Duodenal mucosa (tissue), 2 donors: ENCODE data around the gene ZFYVE28.

Experiments
- H3K27ac ChIP-seq: one replicate; pipeline ENCODE4 v1.7.0; 2013; ENCODE audit warnings: low read depth, low read length
- H3K27me3 ChIP-seq, 2 donors: one replicate each; pipeline ENCODE4 v1.7.0; 2013; ENCODE audit warnings: low read length in 2 of 2, control low read depth in 1 of 2; ENCODE audit not compliant: insufficient read depth in 2 of 2, control insufficient read depth in 1 of 2
- H3K36me3 ChIP-seq, 2 donors: one replicate each; pipeline ENCODE4 v1.7.0; 2013; ENCODE audit warnings: low read length in 2 of 2, control low read depth in 1 of 2; ENCODE audit not compliant: insufficient read depth in 2 of 2, control insufficient read depth in 1 of 2
- H3K4me1 ChIP-seq, 2 donors: one replicate each; pipeline ENCODE4 v1.7.0; 2013; ENCODE audit warnings: low read length in 2 of 2, control low read depth in 1 of 2; ENCODE audit not compliant: insufficient read depth in 2 of 2, control insufficient read depth in 1 of 2
- H3K4me3 ChIP-seq, 2 donors: one replicate each; pipeline ENCODE4 v1.7.0; 2013; ENCODE audit warnings: low read length in 2 of 2, low read depth in 1 of 2
- H3K9ac ChIP-seq, 2 donors: one replicate each; pipeline ENCODE4 v1.7.0; 2013; ENCODE audit warnings: low read length in 2 of 2, low read depth in 1 of 2
- H3K9me3 ChIP-seq, 2 donors: one replicate each; pipeline ENCODE4 v1.7.0; 2013; ENCODE audit warnings: low read length in 2 of 2, control low read depth in 1 of 2; ENCODE audit not compliant: control insufficient read depth in 1 of 2

ZFYVE28 gene

GRCh38 chr4:2270341-2271165 lies 147.9 kb downstream of the ZFYVE28 start:
- Histone ChIP-seq H3K36me3 (no peaks in the 10 kb centered on the region), H3K27me3 (no peaks in the 10 kb centered on the region), H3K9me3 (no peaks in the 10 kb centered on the region), H3K4me1 (no peaks in the 10 kb centered on the region), H3K27ac (no peak overlapping the region), H3K4me3 (no peak overlapping the region), H3K9ac (no peak overlapping the region)

- Histone ChIP-seq H3K4me1 (no peaks in the 10 kb centered on the region), H3K9ac (no peak overlapping the region), H3K4me3 (no peak overlapping the region), H3K27me3 (no peaks in the 10 kb centered on the region), H3K27ac (no peak overlapping the region), H3K9me3 (no peaks in the 10 kb centered on the region), H3K36me3 (no peaks in the 10 kb centered on the region)
Measured at GRCh38 chr4:2269618-2270163, 148.8 kb downstream of the ZFYVE28 start.

DNA sequence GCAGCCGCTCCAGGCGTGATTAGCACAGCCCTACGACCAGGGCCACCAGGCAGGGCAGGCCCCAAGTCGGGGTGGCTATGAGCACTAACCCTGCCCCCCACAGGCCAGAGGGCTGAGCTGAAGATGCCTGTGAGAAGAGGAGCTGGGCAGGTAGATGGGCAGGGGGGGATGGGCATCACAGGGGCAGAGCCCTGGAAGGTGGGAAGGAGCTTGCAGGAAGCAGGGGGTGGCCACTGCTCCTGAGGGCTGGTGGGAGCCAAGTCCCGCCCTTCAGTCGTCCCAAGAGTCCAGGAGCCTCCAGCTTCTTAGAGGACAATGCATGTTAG lies 149.3 kb downstream of the ZFYVE28 start:
- Histone ChIP-seq H3K36me3 (no peaks in the 10 kb centered on the region), H3K27ac (no peak overlapping the region), H3K9me3 (no peaks in the 10 kb centered on the region), H3K4me3 (no peak overlapping the region), H3K9ac (no peak overlapping the region), H3K27me3 (no peaks in the 10 kb centered on the region), H3K4me1 (peaks cover 0 to 2% of the 10 kb centered on the region in 2 donors)

DNA sequence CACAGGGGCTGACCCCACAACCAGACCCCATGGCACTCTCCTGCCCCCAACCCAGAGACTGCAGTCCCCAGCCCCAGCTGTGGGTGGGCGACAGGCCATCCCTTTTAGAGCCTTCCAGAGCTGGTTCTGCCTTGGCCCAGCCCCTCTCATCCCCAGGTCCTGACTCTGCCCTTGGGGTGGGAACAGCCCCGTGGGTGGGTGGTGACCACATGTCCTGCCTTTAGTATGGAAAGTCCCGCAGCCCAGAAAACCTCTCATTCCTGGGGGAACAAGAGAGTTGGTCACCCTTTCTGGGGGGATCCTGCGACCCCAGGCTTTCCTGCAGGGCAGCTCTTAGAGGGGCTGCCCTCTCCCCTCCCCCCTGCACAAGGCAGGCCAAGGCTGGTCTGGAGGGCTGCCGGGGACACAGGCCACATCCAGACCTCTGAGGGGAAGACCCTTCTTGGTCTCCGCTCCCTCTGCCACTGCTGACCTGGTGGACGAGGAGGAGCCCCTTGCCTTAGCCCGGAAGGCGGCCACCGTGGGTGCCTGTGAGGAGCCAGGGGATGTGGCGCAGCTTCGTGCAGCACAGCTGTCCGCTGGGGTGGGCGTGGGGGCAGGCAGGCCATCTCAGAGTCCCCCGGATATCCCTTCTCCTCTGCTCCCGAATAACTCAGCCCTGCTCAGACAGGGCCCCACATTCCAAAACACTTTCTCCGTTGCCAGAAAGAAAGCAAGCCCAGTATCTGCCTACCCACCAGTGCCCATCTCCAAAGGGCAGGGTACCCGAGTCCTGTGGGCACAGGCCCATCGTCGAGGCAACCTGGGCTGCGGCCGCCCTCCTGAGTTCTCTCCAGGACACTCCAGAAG lies 149.9 kb downstream of the ZFYVE28 start:
- no peak overlapping the region for H3K27ac ChIP-seq
- H3K4me1 ChIP-seq = peaks cover 0 to 8% of the 10 kb centered on the region in 2 donors
- no peak overlapping the region for H3K9ac ChIP-seq
- H3K9me3 ChIP-seq = no peaks in the 10 kb centered on the region
- no peak overlapping the region for H3K4me3 ChIP-seq
- no peaks in the 10 kb centered on the region for H3K36me3 ChIP-seq
- no peaks in the 10 kb centered on the region for H3K27me3 ChIP-seq

GRCh38 chr4:2267841-2268240 lies 150.6 kb downstream of the ZFYVE28 start:
- no peak overlapping the region for H3K27ac ChIP-seq
- H3K27me3 ChIP-seq = no peaks in the 10 kb centered on the region
- peaks cover 2 to 8% of the 10 kb centered on the region in 2 donors for H3K4me1 ChIP-seq
- H3K36me3 ChIP-seq = no peaks in the 10 kb centered on the region
- no peaks in the 10 kb centered on the region for H3K9me3 ChIP-seq
- no peak overlapping the region for H3K9ac ChIP-seq
- H3K4me3 ChIP-seq = no peak overlapping the region

DNA sequence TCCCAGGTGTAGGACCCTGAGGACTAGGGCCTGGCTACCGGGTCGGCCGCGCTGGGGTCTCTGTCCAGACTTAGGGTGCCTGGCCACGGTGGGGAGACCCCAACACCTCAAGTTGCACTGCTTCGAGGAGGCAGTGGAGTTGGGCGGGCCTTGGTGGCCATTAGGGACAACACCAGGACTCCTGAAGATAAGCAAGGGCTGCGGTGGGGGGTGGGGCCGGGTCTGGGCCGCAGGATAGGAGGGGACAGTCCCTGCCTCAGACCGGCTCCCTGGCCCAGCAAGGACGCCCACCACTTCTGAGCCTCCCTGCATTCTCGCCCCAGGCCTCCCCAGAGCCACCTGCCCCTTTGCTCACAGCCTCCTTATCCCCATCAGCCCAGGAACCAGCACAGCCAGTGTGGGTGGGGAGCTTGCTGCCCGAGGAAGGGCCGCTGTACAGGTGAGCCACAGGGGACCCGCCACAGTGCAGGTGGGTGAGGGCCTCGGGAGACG lies 151.1 kb downstream of the ZFYVE28 start:
- no peak overlapping the region for H3K27ac ChIP-seq
- H3K27me3 ChIP-seq = no peaks in the 10 kb centered on the region
- peaks cover 5 to 8% of the 10 kb centered on the region in 2 donors for H3K4me1 ChIP-seq
- no peaks in the 10 kb centered on the region for H3K9me3 ChIP-seq
- H3K36me3 ChIP-seq = no peaks in the 10 kb centered on the region
- no peak overlapping the region for H3K9ac ChIP-seq
- no peak overlapping the region for H3K4me3 ChIP-seq

DNA sequence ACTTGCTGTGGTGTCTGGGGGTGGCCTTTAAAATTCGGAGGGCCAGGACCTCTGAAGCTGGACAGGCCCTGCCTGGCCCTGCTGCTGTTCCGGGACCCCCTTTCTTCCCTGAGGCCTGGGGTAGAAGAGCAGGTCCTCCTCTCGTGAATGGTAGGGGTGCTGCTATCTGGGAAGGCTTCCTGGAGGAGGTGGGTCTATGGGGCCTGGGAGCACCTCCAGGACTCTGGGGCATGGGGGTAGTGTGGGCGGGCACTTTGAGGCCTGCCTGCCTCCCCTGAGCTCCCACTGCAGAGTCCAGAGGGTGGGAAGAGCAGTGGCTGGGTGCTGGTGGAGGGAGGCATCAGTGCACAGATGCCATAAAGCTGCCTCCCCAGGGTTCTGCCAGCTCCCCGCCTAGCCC lies 151.6 kb downstream of the ZFYVE28 start:
- Histone ChIP-seq H3K27ac (no peak overlapping the region), H3K27me3 (no peaks in the 10 kb centered on the region), H3K36me3 (no peaks in the 10 kb centered on the region), H3K4me1 (peaks cover 5 to 8% of the 10 kb centered on the region in 2 donors), H3K9ac (no peak overlapping the region), H3K9me3 (no peaks in the 10 kb centered on the region), H3K4me3 (no peak overlapping the region)

GRCh38 chr4:2266181-2266580 lies 152.3 kb downstream of the ZFYVE28 start:
- Histone ChIP-seq H3K9ac (no peak overlapping the region), H3K27me3 (no peaks in the 10 kb centered on the region), H3K4me3 (no peak overlapping the region), H3K4me1 (peaks cover 5 to 8% of the 10 kb centered on the region in 2 donors), H3K27ac (no peak overlapping the region), H3K9me3 (no peaks in the 10 kb centered on the region), H3K36me3 (no peaks in the 10 kb centered on the region)

DNA sequence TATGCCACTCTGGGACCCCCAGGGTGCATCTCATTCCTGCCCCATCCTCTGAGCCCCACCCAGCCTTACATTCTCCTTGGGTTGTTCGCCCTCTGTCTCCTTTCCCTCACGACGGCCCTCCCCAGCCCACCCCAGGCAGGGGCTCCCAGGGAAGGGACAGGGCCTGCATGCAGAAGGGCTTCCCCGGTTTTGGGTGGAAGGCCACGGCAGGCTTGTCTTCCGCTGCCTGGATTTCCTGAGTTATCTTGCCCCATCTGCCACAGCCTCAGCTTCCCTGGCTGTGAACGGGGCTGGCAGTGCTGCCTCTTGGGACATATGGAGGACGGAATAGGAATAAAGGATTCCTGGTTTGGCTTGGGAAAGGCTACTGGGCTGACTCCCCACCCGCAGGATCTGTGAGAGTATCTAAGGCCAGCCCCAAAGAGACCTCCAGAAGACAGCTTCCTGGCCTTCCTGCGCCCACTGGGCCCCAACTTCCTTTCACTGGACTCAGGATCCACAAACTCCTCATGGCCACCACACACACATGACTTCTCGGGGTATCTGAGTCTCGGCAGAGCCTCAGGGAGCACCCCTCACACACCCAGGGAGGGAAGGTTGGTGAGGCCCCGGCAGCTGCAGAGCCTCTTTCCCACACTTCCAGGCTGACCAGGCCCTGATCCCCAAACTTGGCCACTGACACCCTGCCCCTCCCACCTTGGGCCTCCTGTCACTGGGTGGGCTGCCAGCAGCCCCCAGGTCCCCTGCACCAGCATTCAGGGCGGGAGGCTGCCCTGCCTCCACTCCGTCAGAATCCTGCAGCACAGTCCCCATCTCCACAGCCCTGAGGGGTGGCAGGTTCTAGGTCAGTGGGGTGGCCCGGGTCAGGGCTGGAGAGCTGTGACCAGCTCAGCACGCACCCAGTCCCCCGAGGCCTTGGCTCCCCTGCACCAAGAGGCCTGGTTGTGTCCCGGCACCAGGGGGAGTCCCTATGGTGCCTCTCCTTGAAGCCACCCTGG lies 153.0 kb downstream of the ZFYVE28 start:
- no peaks in the 10 kb centered on the region for H3K36me3 ChIP-seq
- no peaks in the 10 kb centered on the region for H3K27me3 ChIP-seq
- H3K4me1 ChIP-seq = peaks cover 11% of the 10 kb centered on the region in 2 donors
- H3K27ac ChIP-seq = no peak overlapping the region
- H3K4me3 ChIP-seq = no peak overlapping the region
- H3K9ac ChIP-seq = no peak overlapping the region
- H3K9me3 ChIP-seq = no peaks in the 10 kb centered on the region
